Measurements from ENCODE around the gene MYL11.

DNA sequence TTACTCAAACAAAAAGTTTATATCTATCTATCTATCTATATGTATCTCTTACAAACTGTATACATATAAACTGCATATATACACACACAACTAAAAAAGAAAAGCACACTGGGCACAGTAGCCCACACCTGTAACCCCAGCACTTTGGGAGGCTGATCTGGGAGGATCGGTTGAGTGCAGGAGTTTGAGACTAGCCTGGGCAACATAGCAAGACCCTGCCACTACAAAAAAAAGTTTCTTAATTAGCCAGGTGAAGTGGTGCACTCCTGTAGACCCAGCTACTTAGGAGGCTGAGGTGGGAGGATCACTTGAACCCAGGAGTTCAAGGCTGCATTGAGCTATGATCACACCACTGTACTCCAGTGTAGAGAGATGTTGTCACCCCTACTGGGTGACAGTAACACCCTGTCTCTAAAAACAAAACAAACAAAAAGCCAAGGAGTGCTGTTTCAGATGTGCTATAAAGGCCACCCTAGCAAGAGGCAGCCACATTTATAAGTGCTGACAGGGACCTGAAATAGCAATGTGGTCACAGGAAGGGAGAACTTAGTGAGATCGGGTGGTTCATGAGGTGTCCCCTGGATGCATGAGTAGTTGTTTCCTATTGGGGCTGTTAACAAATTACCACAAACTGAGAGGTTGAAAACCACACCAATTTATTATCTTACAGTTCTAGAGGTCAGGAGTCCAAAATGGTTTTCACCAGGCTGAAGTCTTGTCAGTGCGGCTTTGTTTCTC is 24.3 kb upstream of the MYL11 start:
- TF ChIP-seq, protein P1, sequence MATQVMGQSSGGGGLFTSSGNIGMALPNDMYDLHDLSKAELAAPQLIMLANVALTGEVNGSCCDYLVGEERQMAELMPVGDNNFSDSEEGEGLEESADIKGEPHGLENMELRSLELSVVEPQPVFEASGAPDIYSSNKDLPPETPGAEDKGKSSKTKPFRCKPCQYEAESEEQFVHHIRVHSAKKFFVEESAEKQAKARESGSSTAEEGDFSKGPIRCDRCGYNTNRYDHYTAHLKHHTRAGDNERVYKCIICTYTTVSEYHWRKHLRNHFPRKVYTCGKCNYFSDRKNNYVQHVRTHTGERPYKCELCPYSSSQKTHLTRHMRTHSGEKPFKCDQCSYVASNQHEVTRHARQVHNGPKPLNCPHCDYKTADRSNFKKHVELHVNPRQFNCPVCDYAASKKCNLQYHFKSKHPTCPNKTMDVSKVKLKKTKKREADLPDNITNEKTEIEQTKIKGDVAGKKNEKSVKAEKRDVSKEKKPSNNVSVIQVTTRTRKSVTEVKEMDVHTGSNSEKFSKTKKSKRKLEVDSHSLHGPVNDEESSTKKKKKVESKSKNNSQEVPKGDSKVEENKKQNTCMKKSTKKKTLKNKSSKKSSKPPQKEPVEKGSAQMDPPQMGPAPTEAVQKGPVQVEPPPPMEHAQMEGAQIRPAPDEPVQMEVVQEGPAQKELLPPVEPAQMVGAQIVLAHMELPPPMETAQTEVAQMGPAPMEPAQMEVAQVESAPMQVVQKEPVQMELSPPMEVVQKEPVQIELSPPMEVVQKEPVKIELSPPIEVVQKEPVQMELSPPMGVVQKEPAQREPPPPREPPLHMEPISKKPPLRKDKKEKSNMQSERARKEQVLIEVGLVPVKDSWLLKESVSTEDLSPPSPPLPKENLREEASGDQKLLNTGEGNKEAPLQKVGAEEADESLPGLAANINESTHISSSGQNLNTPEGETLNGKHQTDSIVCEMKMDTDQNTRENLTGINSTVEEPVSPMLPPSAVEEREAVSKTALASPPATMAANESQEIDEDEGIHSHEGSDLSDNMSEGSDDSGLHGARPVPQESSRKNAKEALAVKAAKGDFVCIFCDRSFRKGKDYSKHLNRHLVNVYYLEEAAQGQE (tag by site-specific recombination; IDR thresholded peaks at IDR 0.05), result no peak
- TF ChIP-seq CTCF (tag by site-specific recombination; IDR thresholded peaks at IDR 0.05) (no peak), GLI4 (tag by site-specific recombination; IDR thresholded peaks at IDR 0.05) (no peak), ZFP41 (tag by site-specific recombination; IDR thresholded peaks at IDR 0.05; ENCODE audit: borderline replicate concordance) (no peak), BCL11A (tag by site-specific recombination; IDR thresholded peaks at IDR 0.05; ENCODE audit: low read depth) (no peak), ZNF791 (tag by site-specific recombination; IDR thresholded peaks at IDR 0.05) (no peak), ZEB2 (tag by site-specific recombination; IDR thresholded peaks at IDR 0.05) (no peak), ZNF350 (tag by site-specific recombination; IDR thresholded peaks at IDR 0.05) (no peak), ZNF561 (tag by site-specific recombination; IDR thresholded peaks at IDR 0.05; ENCODE audit: borderline replicate concordance) (no peak), ZNF174 (tag by site-specific recombination; IDR thresholded peaks at IDR 0.05) (no peak), ZSCAN30 (tag by site-specific recombination; IDR thresholded peaks at IDR 0.05) (no peak)
- TF ChIP-seq, protein P2, sequence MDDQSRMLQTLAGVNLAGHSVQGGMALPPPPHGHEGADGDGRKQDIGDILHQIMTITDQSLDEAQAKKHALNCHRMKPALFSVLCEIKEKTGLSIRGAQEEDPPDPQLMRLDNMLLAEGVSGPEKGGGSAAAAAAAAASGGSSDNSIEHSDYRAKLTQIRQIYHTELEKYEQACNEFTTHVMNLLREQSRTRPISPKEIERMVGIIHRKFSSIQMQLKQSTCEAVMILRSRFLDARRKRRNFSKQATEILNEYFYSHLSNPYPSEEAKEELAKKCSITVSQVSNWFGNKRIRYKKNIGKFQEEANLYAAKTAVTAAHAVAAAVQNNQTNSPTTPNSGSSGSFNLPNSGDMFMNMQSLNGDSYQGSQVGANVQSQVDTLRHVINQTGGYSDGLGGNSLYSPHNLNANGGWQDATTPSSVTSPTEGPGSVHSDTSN (CRISPR knock-in tag; IDR thresholded peaks at IDR 0.05), result no peak
- TF ChIP-seq, protein P3, sequence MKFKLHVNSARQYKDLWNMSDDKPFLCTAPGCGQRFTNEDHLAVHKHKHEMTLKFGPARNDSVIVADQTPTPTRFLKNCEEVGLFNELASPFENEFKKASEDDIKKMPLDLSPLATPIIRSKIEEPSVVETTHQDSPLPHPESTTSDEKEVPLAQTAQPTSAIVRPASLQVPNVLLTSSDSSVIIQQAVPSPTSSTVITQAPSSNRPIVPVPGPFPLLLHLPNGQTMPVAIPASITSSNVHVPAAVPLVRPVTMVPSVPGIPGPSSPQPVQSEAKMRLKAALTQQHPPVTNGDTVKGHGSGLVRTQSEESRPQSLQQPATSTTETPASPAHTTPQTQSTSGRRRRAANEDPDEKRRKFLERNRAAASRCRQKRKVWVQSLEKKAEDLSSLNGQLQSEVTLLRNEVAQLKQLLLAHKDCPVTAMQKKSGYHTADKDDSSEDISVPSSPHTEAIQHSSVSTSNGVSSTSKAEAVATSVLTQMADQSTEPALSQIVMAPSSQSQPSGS (tag by site-specific recombination; IDR thresholded peaks at IDR 0.05; ENCODE audit: low read depth), result no peak
- TF ChIP-seq, protein P4, sequence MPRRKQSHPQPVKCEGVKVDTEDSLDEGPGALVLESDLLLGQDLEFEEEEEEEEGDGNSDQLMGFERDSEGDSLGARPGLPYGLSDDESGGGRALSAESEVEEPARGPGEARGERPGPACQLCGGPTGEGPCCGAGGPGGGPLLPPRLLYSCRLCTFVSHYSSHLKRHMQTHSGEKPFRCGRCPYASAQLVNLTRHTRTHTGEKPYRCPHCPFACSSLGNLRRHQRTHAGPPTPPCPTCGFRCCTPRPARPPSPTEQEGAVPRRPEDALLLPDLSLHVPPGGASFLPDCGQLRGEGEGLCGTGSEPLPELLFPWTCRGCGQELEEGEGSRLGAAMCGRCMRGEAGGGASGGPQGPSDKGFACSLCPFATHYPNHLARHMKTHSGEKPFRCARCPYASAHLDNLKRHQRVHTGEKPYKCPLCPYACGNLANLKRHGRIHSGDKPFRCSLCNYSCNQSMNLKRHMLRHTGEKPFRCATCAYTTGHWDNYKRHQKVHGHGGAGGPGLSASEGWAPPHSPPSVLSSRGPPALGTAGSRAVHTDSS (tag by site-specific recombination; IDR thresholded peaks at IDR 0.05), result no peak

All from HEK293 (cell line).